Mesendoderm (in vitro differentiated cells): ENCODE measurements around the gene DEAF1.

Experiments
- DNase-seq: peaks from one replicate; pipeline ENCODE4 v3.0.0; 2013
- H2AK5ac ChIP-seq: 2 replicates; pipeline ENCODE4 v1.6.1; 2013; ENCODE audit warnings: low read length, inconsistent platforms
- H2BK120ac ChIP-seq: 2 replicates; pipeline ENCODE4 v1.6.1; 2013; ENCODE audit warnings: low read depth, mild to moderate bottlenecking, low read length, moderate library complexity, mixed read lengths
- H2BK15ac ChIP-seq: replicated peaks from 2 replicates; pipeline ENCODE4 v1.6.1; 2013; ENCODE audit warnings: low read depth, mild to moderate bottlenecking, moderate library complexity
- H2BK5ac ChIP-seq: 2 replicates; pipeline ENCODE4 v1.6.1; 2013; ENCODE audit warnings: low read length, inconsistent platforms
- H3K18ac ChIP-seq: 2 replicates; pipeline ENCODE4 v1.6.1; 2013; ENCODE audit warnings: mild to moderate bottlenecking, low read length, mixed read lengths
- H3K23ac ChIP-seq: one replicate; pipeline ENCODE4 v1.6.1; 2013; ENCODE audit warnings: low read length
- H3K27ac ChIP-seq: 2 replicates; pipeline ENCODE4 v1.5.1; 2013; ENCODE audit warnings: low read depth, mild to moderate bottlenecking, inconsistent platforms, low read length, moderate library complexity
- H3K27me3 ChIP-seq: 2 replicates; pipeline ENCODE4 v1.6.1; 2013; ENCODE audit warnings: low read length, control low read depth, mild to moderate bottlenecking, inconsistent platforms; ENCODE audit not compliant: insufficient read depth, poor library complexity
- H3K36me3 ChIP-seq: 2 replicates; pipeline ENCODE4 v1.6.1; 2013; ENCODE audit warnings: low read length, inconsistent platforms; ENCODE audit not compliant: control insufficient read depth, insufficient read depth
- H3K4ac ChIP-seq: one replicate; pipeline ENCODE4 v1.6.1; 2013; ENCODE audit warnings: low read depth, mild to moderate bottlenecking, low read length, moderate library complexity
- H3K4me1 ChIP-seq: 2 replicates; pipeline ENCODE4 v1.6.1; 2013; ENCODE audit warnings: low read depth, low read length, inconsistent platforms; ENCODE audit not compliant: control insufficient read depth
- H3K4me2 ChIP-seq: 2 replicates; pipeline ENCODE4 v1.6.1; 2013; ENCODE audit warnings: low read length
- H3K4me3 ChIP-seq: 2 replicates; pipeline ENCODE4 v1.5.1; 2013; ENCODE audit warnings: mild to moderate bottlenecking, low read length
- H3K56ac ChIP-seq: one replicate; pipeline ENCODE4 v1.6.1; 2013; ENCODE audit warnings: low read length
- H3K79me1 ChIP-seq: 2 replicates; pipeline ENCODE4 v1.6.1; 2013; ENCODE audit warnings: low read length, inconsistent platforms
- H3K79me2 ChIP-seq: 2 replicates; pipeline ENCODE4 v1.6.1; 2013; ENCODE audit warnings: mild to moderate bottlenecking, low read length; ENCODE audit not compliant: control insufficient read depth, insufficient read depth
- H3K9ac ChIP-seq: 2 replicates; pipeline ENCODE4 v1.6.1; 2013; ENCODE audit warnings: low read length, inconsistent platforms
- H4K5ac ChIP-seq: one replicate; pipeline ENCODE4 v1.6.1; 2013; ENCODE audit warnings: low read length
- H4K8ac ChIP-seq: one replicate; pipeline ENCODE4 v1.6.1; 2013; ENCODE audit warnings: low read depth, mild to moderate bottlenecking, control low read depth, low read length, moderate library complexity
- WGBS: extraction: QIAGEN DNeasy Blood & Tissue Kit; methylation state at CpG from one replicate; pipeline ENCODE4 v1.1.7; 2013; ENCODE audit warnings: low lambda C conversion rate, missing lambda C conversion rate; ENCODE audit not compliant: insufficient coverage; ENCODE audit errors: extremely low coverage; 5-methylcytosine and 5-hydroxymethylcytosine counted together

Gene DEAF1

DNA sequence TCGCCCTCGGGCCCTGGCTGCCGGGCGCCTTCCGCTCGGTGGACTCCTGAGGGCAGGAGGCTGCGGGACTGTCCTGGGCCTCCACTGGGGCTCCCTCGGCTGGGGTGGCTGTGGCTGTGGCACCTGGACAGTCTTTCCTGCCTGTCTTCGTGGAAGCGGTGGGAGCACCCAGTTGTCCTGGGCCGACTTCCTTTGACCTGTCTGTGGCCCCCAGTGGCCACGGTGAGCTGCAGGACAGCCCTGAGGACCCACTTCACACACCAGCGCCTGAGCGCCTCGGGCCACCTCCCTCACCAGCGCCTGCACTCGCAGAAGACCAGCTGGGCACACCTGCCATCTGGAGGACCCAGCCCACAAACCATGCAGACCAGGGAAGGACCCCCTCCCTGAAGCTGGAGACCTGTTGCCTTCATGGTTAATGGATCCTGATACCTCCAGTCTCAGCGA is 9.2 kb upstream of the DEAF1 start:
- H3K4ac ChIP-seq: no peak overlapping the region
- H3K4me1 ChIP-seq: peaks cover 2% of the 10 kb centered on the region
- no peaks in the 10 kb centered on the region for H3K79me2 ChIP-seq
- no peak overlapping the region for H3K9ac ChIP-seq
- no peak overlapping the region for H2BK5ac ChIP-seq
- no peaks in the 10 kb centered on the region for H3K79me1 ChIP-seq
- no peak overlapping the region for H3K4me2 ChIP-seq
- no peak overlapping the region for H3K4me3 ChIP-seq
- no peak overlapping the region for H4K5ac ChIP-seq
- DNase-seq: no peak
- H3K27me3 ChIP-seq: no peaks in the 10 kb centered on the region
- H2AK5ac ChIP-seq: no peak overlapping the region
- H3K56ac ChIP-seq: no peak overlapping the region
- H3K23ac ChIP-seq: no peak overlapping the region
- no peak overlapping the region for H3K18ac ChIP-seq
- no peak overlapping the region for H2BK120ac ChIP-seq
- no peak overlapping the region for H3K27ac ChIP-seq
- no peak overlapping the region for H2BK15ac ChIP-seq
- H4K8ac ChIP-seq: no peak overlapping the region
- no peaks in the 10 kb centered on the region for H3K36me3 ChIP-seq
- no CpG with 5 or more reads among the region's 18 CpGs for WGBS

DNA sequence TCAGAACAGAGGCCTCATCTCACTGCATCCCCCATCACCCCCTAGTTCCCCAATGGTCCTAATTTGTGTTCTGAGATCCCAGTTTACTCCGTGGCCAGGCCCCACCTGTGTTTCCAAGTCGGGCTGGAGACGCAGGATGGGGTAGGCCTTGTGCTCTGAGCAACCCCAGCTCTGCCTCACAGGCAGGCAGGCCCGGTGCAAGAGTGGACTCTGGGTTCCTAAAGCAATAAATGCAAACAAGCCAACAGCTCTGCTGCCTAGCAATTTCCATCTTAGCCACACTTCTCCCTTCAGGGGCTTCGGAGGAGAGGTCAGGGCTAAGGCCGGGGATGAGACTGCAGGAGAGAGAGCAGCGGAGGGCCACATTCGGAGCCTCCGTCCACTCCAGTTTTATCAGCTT is 8.5 kb upstream of the DEAF1 start:
- no peak overlapping the region for H2BK5ac ChIP-seq
- H3K4me3 ChIP-seq: no peak overlapping the region
- H2AK5ac ChIP-seq: no peak overlapping the region
- no peak overlapping the region for H3K18ac ChIP-seq
- H3K36me3 ChIP-seq: no peaks in the 10 kb centered on the region
- H4K8ac ChIP-seq: no peak overlapping the region
- peaks cover 2% of the 10 kb centered on the region for H3K4me1 ChIP-seq
- whole genome bisulfite sequencing: no CpG with 5 or more reads among the region's 9 CpGs
- no peaks in the 10 kb centered on the region for H3K79me2 ChIP-seq
- H3K4ac ChIP-seq: no peak overlapping the region
- no peak overlapping the region for H3K4me2 ChIP-seq
- no peak overlapping the region for H4K5ac ChIP-seq
- H2BK120ac ChIP-seq: no peak overlapping the region
- no peaks in the 10 kb centered on the region for H3K27me3 ChIP-seq
- H2BK15ac ChIP-seq: no peak overlapping the region
- H3K79me1 ChIP-seq: no peaks in the 10 kb centered on the region
- no peak overlapping the region for H3K56ac ChIP-seq
- no peak overlapping the region for H3K9ac ChIP-seq
- no peak for DNase-seq
- H3K23ac ChIP-seq: no peak overlapping the region
- no peak overlapping the region for H3K27ac ChIP-seq

DNA sequence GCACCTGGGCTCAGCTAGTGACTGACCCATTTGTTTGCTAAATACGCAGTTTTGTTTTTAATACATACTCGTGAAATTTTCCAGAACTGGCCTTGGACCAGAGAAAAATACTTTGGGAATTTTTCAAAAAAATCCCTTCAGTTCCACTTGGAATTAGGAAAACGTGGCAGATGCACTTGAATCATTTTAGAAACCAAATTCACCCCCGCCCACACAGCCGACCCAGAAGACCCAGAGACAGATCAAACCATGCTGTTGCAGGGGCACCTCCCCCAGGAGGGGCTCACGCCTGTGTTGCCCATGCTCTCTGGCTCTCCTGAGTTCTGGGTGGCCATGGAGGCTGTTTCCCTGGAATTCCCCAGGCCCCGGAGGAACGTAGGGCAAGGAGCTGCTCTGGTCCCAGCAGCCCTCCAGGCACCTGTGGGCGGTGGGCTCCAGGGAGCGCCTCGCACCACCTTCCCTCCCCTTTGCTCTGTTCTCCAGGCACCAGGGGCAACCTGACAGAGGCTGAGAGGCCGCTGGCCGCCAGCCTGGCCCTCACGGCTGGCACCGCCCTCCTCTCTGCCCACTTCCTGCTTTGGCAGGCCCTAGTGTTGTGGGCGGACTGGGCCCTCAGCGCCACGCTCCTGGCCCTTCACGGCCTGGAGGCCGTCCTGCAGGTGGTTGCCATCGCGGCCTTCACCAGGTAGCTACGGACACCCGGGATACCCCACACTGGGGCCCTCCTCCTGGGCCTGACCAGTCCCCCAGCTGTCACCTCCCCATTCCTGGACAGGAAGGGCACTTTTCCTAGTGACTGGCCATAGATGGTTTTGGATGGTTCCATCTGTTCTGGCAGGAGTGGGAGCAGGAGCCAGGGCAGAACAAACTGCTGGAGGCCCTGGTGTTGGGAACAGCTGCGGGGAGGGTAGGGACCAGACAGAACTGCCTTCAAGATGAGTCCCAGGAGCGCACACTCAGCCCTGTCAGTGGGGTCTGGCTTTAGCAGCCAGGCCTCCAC is 7.7 kb upstream of the DEAF1 start:
- DNase-seq: no peak
- Histone ChIP-seq H3K23ac (no peak overlapping the region), H2BK15ac (no peak overlapping the region), H3K9ac (no peak overlapping the region), H3K56ac (no peak overlapping the region), H3K4ac (no peak overlapping the region), H3K36me3 (no peaks in the 10 kb centered on the region), H4K5ac (no peak overlapping the region), H3K79me2 (no peaks in the 10 kb centered on the region), H3K4me3 (no peak overlapping the region), H3K18ac (no peak overlapping the region), H3K79me1 (no peaks in the 10 kb centered on the region), H4K8ac (no peak overlapping the region), H2AK5ac (no peak overlapping the region), H3K4me1 (no peaks in the 10 kb centered on the region), H3K4me2 (no peak overlapping the region), H2BK120ac (no peak overlapping the region), H3K27me3 (no peaks in the 10 kb centered on the region), H3K27ac (no peak overlapping the region), H2BK5ac (no peak overlapping the region)
- no CpG with 5 or more reads among the region's 26 CpGs for WGBS

DNA sequence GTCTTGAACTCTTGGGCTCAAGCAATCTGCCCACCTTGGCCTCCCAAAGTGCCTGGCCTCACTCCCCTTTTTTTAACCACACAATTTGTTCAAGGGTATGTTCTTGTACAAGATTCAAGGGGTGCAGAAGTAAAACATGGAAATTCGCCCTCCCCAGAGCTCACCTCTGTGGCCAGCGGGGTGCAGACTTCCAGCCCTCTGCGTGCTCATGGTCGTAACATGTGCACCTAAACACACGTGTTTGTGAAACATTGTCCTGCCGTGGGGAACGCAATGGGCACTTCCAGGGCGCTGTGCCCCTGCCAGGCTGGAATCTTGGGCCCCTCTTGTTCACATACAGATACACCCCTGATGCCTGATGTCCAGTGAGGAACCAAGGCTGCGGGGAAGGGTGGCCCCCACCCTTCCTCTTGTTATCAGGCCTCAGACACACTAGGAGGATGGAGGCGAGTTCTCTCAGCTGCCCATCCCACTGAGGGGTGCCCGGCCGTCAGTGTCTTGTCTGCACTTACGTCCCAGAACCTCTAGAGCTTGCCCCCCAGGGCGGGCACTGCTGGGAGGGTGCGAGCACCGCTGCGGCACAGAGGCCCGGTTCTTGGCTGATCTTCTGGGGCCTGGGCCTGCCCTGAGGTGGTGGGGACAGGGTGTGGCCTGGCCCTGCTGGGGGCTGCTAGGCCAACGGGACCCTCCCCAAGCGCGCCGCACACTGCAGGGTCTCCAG is 6.9 kb upstream of the DEAF1 start:
- H3K79me2 ChIP-seq: no peaks in the 10 kb centered on the region
- no peak overlapping the region for H2BK5ac ChIP-seq
- no peak overlapping the region for H3K9ac ChIP-seq
- H3K4ac ChIP-seq: no peak overlapping the region
- H3K27me3 ChIP-seq: no peaks in the 10 kb centered on the region
- no peaks in the 10 kb centered on the region for H3K36me3 ChIP-seq
- no peak overlapping the region for H2BK15ac ChIP-seq
- no peak overlapping the region for H3K18ac ChIP-seq
- H3K4me3 ChIP-seq: no peak overlapping the region
- H3K27ac ChIP-seq: no peak overlapping the region
- H3K79me1 ChIP-seq: no peaks in the 10 kb centered on the region
- H3K4me1 ChIP-seq: no peaks in the 10 kb centered on the region
- H2BK120ac ChIP-seq: no peak overlapping the region
- H3K4me2 ChIP-seq: no peak overlapping the region
- no peak overlapping the region for H4K8ac ChIP-seq
- no peak overlapping the region for H4K5ac ChIP-seq
- WGBS: no CpG with 5 or more reads among the region's 22 CpGs
- H3K23ac ChIP-seq: no peak overlapping the region
- no peak overlapping the region for H3K56ac ChIP-seq
- no peak overlapping the region for H2AK5ac ChIP-seq
- no peak for DNase-seq

DNA sequence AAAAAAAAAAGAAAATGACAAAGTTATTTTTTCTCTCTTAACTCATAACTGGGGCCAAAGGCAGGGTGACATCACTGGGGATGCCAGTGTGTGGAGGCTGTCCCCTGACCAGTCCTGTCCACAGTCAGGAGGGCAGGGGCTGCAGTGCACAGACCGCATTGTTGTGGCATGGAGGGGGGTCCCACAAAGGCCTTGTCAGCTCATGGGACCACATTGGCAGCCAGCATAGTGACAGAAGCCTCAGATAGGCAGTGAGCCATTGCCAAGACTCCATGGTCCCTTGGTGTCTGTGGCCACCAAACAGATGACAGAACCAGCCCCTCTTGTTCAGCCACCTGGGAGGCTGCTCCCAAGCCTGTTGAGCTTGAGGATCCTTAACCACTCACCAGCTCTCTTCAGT is 4.7 kb upstream of the DEAF1 start:
- Histone ChIP-seq H3K27me3 (no peaks in the 10 kb centered on the region), H2BK5ac (no peak overlapping the region), H3K4me3 (no peak overlapping the region), H3K4me2 (no peak overlapping the region), H2BK15ac (no peak overlapping the region), H4K8ac (no peak overlapping the region), H3K79me1 (no peaks in the 10 kb centered on the region), H2BK120ac (no peak overlapping the region), H2AK5ac (no peak overlapping the region), H3K36me3 (no peaks in the 10 kb centered on the region), H3K4me1 (no peaks in the 10 kb centered on the region), H3K23ac (no peak overlapping the region), H3K4ac (no peak overlapping the region), H3K56ac (no peak overlapping the region), H3K18ac (no peak overlapping the region), H3K79me2 (no peaks in the 10 kb centered on the region), H3K9ac (no peak overlapping the region), H3K27ac (no peak overlapping the region), H4K5ac (no peak overlapping the region)
- no peak for DNase-seq
- no CpG with 5 or more reads among the region's 1 CpG for WGBS
